Mammary epithelial cell (primary cell): ENCODE measurements around the gene MAML2.

Experiments used
- CTCF ChIP-seq, 2 donors: IDR thresholded peaks in 1 of 2; conservative IDR thresholded peaks in 1 of 2; 2 replicates each; pipeline ENCODE4 v1.5.1; 2011 to 2012; ENCODE audit warnings: inconsistent platforms in 2 of 2, low read length in 2 of 2, mild to moderate bottlenecking in 2 of 2, control low read depth in 1 of 2, low read depth in 1 of 2; ENCODE audit not compliant: insufficient read depth in 1 of 2; ENCODE audit errors: extremely low read depth in 1 of 2
- EZH2 ChIP-seq: IDR thresholded peaks from 2 replicates; pipeline ENCODE4 v1.6.1; 2012; ENCODE audit warnings: low read length, inconsistent platforms, borderline replicate concordance

GRCh38 chr11:96265972-96266371 lies 77.0 kb downstream of the MAML2 start:
- TF ChIP-seq CTCF (conservative IDR thresholded peaks at IDR 0.05 in 1 of 2, IDR thresholded peaks at IDR 0.05 in 1 of 2; ENCODE audit: extremely low read depth in 1 of 2, insufficient read depth in 1 of 2, low read depth in 1 of 2, low read length in 2 of 2) (no peak), EZH2 (no peak)
